ENCODE results near the gene ZNF302.
"Not testable (repeated sequence)": the region's sequence is repeated elsewhere in the genome, so short reads cannot be mapped to it uniquely, and the experiment has no call there.

ZNF302 gene

DNA sequence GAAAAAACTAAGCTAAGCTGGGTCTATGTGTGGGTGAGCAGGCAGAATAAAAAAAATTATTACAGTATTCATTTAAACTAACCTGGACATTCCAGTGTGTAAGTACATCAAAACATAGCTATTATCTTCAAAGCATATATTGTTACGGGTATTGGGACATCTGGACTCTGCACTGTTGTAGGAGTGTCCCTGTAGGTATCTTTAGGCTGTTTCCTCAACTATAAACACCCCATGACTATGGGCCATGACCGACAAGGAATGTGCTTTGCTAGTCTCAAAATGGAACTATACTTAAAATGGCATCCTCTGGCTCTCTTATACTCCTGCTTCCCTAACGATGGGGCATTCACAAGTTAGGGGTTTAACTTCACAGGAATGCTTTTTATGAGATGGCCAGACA lies 3.9 kb upstream of the ZNF302 start:
- no peak for DNase-seq

DNA sequence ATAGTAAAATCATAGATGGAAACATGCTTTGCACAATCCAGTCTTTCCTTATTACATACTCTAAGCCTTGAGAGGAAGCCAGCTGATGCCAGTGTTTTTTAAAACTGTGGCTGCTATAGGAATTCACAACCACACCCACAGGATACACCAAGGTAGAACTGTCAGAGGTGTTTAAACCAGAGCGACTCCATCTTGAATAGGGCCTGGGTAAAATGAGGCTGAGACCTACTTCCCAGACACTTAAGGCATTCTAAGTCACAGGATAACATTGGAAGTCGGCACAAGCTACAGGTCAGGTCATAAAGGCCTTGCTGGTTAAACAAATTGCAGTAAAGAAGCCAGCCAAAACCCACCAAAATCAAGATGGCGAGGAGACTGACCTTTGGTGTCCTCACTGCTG lies 2.2 kb upstream of the ZNF302 start:
- DNase-seq, result no peak

GRCh38 chr19:34675919-34676318 lies 1.6 kb upstream of the ZNF302 start:
- DNase-seq, result no peak

- peak in 1 of 2 donors; percentile 88 for DNase-seq
Measured at GRCh38 chr19:34676697-34677385, 637 bp upstream of the ZNF302 start, which contains the start of gene SCGB2B2. Gene SCGB2B2, minus strand, starts transcription at chr19:34677159. Its CDS starts 82,596 bp downstream, at chr19:34594563.

DNA sequence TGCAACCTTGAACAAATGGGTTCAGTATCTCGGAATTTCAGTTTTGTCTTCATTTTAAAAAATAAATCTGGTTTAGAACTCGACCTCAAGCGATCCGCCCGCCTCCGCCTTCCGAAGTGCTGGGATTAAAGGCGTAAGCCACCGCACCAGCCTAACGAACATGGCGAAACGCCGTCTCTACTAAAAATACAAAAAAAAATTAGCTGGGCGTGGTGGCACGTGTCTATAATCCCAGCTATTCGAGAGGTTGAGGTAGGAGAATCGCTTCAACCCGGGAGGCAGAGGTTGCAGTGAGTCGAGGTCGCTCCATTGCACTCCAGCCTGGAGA lies 571 bp downstream of the ZNF302 start:
- no peak for DNase-seq

- no peak for DNase-seq
Measured at GRCh38 chr19:34678421-34678820, 943 bp downstream of the ZNF302 start.

- no peak for DNase-seq
Measured at GRCh38 chr19:34681478-34681877, 4.0 kb downstream of the ZNF302 start.

- DNase-seq, result not testable (repeated sequence)
Measured at GRCh38 chr19:34685266-34685665, 7.8 kb downstream of the ZNF302 start.

DNA sequence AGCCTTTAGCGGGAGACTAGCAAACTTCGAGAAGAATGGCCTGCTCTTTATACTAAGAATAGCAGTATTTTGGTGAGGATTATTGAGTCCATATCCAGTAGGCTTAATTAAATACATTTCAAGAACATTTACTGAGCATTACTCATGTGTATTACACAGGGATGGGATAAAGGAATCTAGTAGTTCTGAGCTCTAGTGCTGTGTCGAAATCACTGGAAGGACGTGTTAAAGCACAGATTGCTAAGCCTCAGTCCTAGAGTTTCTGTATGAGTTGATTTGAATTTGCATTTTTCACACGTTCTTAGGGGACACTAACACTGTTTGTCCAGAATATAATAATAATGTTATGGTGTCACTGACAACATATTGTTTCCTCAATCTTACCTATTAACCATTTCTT lies 9.0 kb downstream of the ZNF302 start:
- no peak for DNase-seq

DNA sequence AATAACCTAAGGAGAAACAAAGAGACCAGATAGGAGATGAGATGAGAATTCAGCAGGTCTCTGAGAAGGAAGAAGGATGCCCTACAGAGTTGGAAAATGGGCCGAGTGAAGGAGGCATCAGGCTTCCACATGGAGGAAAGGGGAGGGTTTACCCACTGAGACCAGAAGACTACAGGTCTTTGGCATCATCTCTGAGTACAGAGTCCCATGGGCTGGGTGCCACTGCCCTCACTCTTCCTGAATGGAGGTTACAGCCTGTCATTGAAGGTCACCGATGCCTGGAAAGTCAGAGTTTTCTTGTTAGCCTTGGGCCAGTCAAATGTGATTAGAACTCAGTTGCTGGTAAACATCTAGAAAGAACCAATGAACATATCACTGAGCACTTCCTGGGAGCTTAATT lies 9.9 kb downstream of the ZNF302 start:
- DNase-seq, result no peak

DNA sequence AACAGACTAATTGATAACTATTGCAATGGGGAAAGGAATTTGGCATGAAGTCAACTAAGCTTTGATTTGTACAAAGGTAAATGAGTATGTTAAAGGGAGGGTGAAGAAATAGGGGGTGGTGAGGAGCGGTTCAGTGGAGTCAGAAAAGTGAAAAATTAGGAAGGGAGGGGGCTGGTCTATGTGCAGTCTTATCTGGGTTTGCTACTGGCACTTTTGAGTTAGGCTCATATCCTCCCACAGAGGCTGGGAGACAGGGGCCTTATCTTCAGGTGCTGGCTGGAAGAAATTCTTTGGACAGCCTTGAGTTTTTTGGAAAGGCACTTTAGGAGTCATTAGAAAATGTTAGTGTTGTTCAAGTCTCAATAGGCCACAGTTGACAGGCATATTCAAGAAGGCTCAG lies 11.1 kb downstream of the ZNF302 start:
- no peak for DNase-seq

DNA sequence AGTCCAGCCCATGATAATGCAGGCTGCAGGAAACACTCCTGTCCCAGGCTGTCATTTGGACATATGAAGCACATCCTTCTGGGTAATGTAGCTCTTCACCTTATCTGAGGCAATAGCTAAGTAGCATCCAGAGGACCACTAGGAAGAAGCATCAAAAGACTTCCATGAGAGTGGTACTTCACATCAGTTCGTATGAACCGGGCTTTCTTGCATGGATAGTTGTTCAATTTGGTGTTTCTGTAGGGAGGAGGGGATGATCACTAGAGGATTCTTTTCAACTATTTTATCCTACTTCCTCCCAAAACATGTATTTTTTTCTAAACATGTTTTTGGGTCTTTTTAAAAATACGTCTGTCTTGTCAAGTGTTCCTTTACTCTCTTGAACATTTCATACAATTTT lies 12.9 kb downstream of the ZNF302 start:
- DNase-seq, result no peak

DNA sequence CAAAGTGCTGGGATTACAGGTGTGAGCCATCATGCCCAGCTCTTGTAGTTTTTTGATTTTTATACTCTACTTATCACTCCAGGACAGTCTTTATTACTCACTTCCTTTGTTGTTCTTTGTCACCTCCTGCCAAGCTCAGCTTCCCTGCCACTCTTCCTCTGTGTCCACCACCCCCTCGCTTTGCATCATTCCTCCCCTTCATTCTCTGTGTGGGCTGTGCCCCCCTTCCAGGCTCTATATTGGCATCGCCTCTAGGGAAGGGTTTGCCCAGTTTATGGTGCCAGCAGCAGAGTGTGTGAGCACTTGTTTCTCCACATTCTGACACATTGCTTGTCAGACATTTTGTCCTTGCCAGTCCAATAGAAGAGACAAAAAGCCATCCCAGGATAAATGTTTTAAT lies 15.1 kb downstream of the ZNF302 start:
- no peak for DNase-seq

GRCh38 chr19:34707661-34708060 lies 30.2 kb downstream of the ZNF302 start:
- no peak for DNase-seq

GRCh38 chr19:34711890-34712289 lies 34.4 kb downstream of the ZNF302 start:
- no peak for DNase-seq

DNA sequence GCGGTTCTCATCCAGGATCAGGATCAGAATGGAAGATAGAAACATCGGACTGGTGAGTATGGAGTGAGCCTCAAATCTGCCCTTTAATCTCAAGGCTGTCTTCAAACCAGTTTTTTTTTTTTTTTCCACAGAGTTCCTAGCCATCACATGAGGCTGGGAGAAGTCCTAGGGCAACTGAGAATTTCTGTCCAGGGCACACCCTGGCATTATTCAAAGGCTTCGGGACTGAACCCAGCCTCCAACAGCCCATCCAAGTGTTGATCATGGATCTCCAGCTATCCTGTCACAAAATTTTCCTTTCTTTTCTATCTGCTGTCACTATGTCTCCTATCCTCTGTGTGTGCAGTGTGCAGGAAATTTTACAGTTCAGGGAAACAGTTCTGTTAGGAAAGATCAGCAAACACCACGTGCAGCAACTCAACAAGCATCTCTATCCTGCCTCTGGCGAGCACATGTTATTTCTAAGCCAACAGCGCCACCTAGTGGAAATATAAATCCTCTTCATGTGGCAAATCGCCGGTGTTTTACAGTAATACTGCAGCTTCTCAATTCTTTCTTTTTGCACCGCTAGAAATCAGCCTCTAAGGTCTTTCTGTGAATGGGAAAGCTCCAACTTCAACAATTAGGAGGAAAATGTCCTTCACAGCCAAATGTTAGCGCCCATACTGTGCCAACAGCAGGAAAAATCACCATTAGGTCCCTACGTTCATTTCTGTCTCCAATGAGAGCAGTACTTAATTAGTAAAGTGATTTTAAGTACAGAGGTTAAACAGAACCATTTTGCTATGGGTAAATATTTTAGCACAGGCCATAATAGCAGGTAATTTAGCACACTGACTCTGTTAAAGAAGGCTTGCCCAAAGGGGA lies 35.1 kb downstream of the ZNF302 start:
- DNase-seq, result peak; percentile 61 to 82

- no peak for DNase-seq
Measured at GRCh38 chr19:34713262-34713637, 35.8 kb downstream of the ZNF302 start.

- DNase-seq, result no peak
Measured at GRCh38 chr19:34715357-34715756, 37.9 kb downstream of the ZNF302 start.

DNA sequence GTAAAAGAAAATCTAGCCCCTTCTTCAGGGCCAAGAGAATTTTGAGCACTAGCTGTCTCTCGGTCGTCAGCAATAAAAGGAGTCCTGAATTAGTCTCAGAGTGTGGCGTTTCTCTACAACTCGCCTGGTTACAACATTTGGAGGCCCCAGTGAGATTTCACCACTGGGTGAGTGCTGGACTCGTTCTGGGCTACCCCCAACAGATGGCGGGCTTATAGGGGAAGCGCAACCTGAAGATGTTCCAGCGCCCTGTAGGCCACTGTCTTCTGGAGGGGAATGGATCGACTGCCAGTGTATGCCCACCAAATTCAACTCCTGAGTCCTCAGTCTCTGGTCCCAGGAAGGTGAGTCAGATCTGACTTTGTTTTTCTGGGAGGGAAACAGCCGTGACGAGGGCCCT lies 44.9 kb downstream of the ZNF302 start:
- no peak for DNase-seq

GRCh38 chr19:34725400-34725799 lies 47.9 kb downstream of the ZNF302 start:
- no peak for DNase-seq

DNA sequence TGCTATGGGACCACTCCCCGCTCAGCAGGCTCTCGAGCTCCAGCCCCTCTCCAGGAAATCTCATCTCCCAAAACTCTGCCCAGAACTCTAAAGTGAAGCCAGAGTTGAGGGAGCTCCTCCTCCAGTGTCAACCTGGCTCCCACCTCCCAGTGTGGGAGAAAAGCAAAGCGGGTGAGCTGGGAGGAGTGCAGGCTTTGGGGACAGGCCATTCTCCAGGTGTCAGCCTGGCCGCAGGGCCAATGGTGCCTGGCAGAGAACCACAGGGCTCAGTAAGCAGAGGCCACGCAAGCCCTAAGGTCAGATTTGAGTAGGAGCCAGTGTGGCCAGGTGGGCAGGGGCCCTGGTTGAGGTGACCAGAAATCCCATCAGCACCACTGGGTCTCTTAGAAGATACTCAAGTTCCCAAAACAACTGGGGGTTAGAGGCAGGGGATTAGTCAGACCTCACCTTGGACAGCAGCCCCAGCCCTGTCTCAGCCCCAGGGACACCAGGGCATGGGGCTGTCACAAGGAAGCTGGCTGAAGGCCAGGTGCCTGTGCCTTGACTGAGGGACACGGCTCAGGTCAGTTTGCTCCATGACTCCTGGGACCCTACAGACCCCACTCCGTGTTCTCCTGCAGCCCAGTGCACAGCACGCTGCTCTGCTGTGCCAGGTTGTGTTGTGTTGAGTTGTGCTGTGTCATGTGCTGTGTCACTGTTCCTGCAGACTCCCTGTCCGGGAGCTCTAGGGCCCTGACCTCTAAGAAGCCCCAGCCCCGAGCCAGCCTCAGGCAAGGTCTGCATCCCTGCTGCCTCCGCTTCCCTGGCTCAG lies 53.7 kb downstream of the ZNF302 start:
- DNase-seq, result no peak

DNA sequence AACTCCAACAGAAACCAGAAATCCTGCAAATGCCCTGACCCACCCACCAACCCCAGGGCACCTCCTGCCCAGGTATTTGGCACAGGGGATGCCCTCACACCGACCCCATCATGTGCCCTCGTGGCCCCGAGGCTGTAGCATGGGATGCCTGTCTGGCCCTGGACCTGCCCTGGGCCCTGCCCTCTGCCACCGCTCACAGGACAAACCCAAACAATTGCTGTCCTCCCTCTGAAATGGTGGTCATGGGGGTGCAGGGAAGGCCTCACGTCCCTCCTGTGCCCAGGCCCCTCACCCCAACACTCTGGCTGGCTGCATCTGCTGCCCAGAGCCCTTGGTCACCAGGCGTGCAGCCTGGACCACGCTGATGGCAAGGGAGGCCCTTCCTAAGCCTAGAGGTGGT lies 54.5 kb downstream of the ZNF302 start:
- no peak for DNase-seq

DNA sequence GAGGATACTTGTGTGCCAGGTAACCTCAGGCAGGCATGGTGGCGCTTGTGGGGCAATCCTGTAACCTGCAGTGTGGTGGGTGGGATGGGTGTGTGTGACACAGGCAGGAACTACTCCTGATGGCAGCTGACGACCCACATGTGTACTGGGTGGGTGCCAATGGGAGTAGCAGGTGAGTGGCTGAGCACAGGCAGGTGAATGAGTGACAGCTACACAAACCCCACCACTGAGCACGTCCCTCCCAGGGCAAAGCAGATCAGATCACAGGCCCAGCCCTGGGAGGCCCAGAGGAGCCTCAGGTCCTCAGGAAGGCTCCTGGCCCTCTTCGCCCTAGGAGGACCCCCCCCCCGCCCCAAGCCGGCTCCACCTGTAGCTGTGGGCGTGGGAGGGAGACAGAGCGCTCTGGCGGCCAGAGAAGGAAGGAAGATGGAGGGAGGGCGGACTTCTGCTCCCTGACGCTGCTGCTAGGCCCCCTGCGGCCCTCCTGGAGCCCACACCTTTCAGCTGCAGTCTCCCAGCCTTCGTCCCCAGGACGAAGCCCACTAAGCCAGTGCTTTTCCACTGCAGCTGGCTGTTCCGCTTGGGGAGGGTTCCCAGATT lies 55.2 kb downstream of the ZNF302 start:
- DNase-seq, result no peak
